Activated naive CD4-positive, alpha-beta T cell treated with anti-CD3 and anti-CD28 coated beads, Interleukin-2, amount 50 U/mL, for 24 hours (primary cell): ENCODE data around the gene FNDC4.
"Not testable (repeated sequence)": the region's sequence is repeated elsewhere in the genome, so short reads cannot be mapped to it uniquely, and the experiment has no call there.

ENCODE experiments used
- H3K27ac Mint-ChIP-seq: one replicate; pipeline ENCODE4 v1.8.0; 2021; ENCODE audit warnings: mild to moderate bottlenecking, mixed read lengths
- H3K27me3 Mint-ChIP-seq: one replicate; pipeline ENCODE4 v1.8.0; 2021; ENCODE audit warnings: mixed read lengths
- H3K36me3 Mint-ChIP-seq: one replicate; pipeline ENCODE4 v1.8.0; 2021; ENCODE audit warnings: mixed read lengths
- H3K4me1 Mint-ChIP-seq: one replicate; pipeline ENCODE4 v1.8.0; 2021; ENCODE audit warnings: mixed read lengths
- H3K4me3 Mint-ChIP-seq: one replicate; pipeline ENCODE4 v1.8.0; 2021; ENCODE audit warnings: mild to moderate bottlenecking, mixed read lengths
- H3K9me3 Mint-ChIP-seq: one replicate; pipeline ENCODE4 v1.8.0; 2021; ENCODE audit warnings: mixed read lengths

FNDC4 gene, protein sequence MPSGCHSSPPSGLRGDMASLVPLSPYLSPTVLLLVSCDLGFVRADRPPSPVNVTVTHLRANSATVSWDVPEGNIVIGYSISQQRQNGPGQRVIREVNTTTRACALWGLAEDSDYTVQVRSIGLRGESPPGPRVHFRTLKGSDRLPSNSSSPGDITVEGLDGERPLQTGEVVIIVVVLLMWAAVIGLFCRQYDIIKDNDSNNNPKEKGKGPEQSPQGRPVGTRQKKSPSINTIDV

GRCh38 chr2:27494944-27495554 lies at the start of gene FNDC4:
Gene FNDC4, minus strand, starts transcription at chr2:27495200. Its CDS starts 521 bp downstream, at chr2:27494679.
- H3K4me3 Mint-ChIP-seq, result peak within 1 kb of the TSS; percentile 66
- no peaks in the 10 kb centered on the region for H3K9me3 Mint-ChIP-seq
- H3K4me1 Mint-ChIP-seq, result peaks cover 14% of the 10 kb centered on the region
- H3K36me3 Mint-ChIP-seq, result no peaks in the 10 kb centered on the region
- H3K27me3 Mint-ChIP-seq, result peaks cover 28% of the 10 kb centered on the region
- H3K27ac Mint-ChIP-seq, result no peak within 1 kb of the TSS

- Mint-ChIP-seq H3K4me3 (no peak overlapping the region), H3K4me1 (no peaks in the 10 kb centered on the region), H3K36me3 (no peaks in the 10 kb centered on the region), H3K27ac (no peak overlapping the region), H3K27me3 (no peaks in the 10 kb centered on the region), H3K9me3 (no peaks in the 10 kb centered on the region)
Observed at GRCh38 chr2:27544143-27544821, 49.3 kb upstream of the FNDC4 start.

- not testable (repeated sequence) for H3K27me3 Mint-ChIP-seq, H3K9me3 Mint-ChIP-seq, H3K4me3 Mint-ChIP-seq, H3K4me1 Mint-ChIP-seq, H3K27ac Mint-ChIP-seq, H3K36me3 Mint-ChIP-seq
Observed at GRCh38 chr2:27539649-27540048, 44.6 kb upstream of the FNDC4 start.

DNA sequence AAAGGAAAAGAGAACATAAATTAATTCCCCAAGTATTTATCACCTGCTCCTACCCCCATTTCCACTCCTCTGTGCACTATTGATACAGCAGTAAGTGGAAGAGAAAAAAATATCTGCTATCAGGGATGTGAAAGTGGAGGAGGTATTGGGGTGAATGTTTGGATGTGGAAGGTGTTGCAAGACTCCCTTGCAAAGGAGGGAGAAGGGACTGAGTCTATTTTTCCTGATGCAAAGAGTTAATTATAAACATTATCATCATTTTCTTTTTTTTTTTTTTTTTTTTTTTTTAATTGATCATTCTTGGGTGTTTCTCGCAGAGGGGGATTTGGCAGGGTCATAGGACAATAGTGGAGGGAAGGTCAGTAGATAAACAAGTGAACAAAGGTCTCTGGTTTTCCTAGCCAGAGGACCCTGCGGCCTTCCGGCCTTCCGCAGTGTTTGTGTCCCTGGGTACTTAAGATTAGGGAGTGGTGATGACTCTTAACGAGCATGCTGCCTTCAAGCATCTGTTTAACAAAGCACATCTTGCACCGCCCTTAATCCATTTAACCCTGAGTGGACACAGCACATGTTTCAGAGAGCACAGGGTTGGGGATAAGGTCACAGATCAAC lies 43.9 kb upstream of the FNDC4 start:
- not testable (repeated sequence) for H3K27me3 Mint-ChIP-seq, H3K36me3 Mint-ChIP-seq, H3K4me3 Mint-ChIP-seq, H3K9me3 Mint-ChIP-seq, H3K27ac Mint-ChIP-seq, H3K4me1 Mint-ChIP-seq

DNA sequence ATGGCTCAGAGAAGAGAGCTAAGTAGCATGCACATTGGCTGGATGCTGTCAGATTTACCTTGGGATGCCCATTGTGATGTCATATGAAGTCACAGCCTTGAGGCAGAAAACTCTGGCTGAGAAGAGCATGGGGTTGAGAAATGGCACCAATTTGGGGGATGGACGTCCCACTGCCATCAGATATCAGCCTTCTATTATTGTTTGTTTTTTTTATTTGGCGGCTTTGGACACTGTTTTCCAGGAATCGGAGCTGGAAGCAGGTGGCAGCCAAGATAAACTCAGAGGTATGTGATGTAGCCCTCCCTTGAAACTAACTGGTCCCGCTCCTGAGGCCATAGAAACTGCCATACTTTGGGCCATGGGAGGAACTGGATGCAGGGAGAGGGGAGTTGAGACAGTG lies 42.3 kb upstream of the FNDC4 start:
- no peaks in the 10 kb centered on the region for H3K36me3 Mint-ChIP-seq
- no peak overlapping the region for H3K27ac Mint-ChIP-seq
- H3K4me3 Mint-ChIP-seq, result no peak overlapping the region
- H3K4me1 Mint-ChIP-seq, result no peaks in the 10 kb centered on the region
- H3K9me3 Mint-ChIP-seq, result no peaks in the 10 kb centered on the region
- no peaks in the 10 kb centered on the region for H3K27me3 Mint-ChIP-seq

DNA sequence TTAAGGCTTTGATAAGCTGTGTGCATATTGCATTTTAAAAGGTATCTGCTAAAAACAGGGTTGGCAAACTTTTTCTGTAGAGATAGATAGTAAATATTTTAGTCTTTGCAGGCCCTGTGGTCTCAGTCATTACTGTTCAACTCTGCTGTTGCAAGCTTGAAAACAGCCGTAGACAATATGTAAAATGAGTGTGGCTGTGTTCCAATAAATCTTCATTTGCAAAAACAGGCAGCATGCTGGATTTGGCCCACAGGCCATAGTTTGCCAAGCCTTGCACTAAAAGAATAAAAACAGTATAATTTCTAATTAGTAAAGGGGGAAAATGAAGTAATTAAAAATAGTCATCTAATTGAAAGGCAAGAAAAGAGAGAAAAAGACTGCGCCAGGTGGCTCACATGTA lies 37.0 kb upstream of the FNDC4 start:
- H3K4me3 Mint-ChIP-seq, result no peak overlapping the region
- H3K27me3 Mint-ChIP-seq, result peaks cover 1% of the 10 kb centered on the region
- no peaks in the 10 kb centered on the region for H3K4me1 Mint-ChIP-seq
- H3K9me3 Mint-ChIP-seq, result no peaks in the 10 kb centered on the region
- no peaks in the 10 kb centered on the region for H3K36me3 Mint-ChIP-seq
- H3K27ac Mint-ChIP-seq, result no peak overlapping the region

GRCh38 chr2:27527182-27527581 lies 32.2 kb upstream of the FNDC4 start:
- H3K27me3 Mint-ChIP-seq, result peaks cover 11% of the 10 kb centered on the region
- H3K4me3 Mint-ChIP-seq, result no peak overlapping the region
- H3K27ac Mint-ChIP-seq, result no peak overlapping the region
- no peaks in the 10 kb centered on the region for H3K4me1 Mint-ChIP-seq
- peaks cover 2% of the 10 kb centered on the region for H3K36me3 Mint-ChIP-seq
- H3K9me3 Mint-ChIP-seq, result no peaks in the 10 kb centered on the region

GRCh38 chr2:27522400-27522945 lies 27.5 kb upstream of the FNDC4 start:
- H3K4me1 Mint-ChIP-seq, result no peaks in the 10 kb centered on the region
- H3K9me3 Mint-ChIP-seq, result no peaks in the 10 kb centered on the region
- H3K27me3 Mint-ChIP-seq, result peaks cover 20% of the 10 kb centered on the region
- H3K36me3 Mint-ChIP-seq, result peaks cover 2% of the 10 kb centered on the region
- H3K27ac Mint-ChIP-seq, result no peak overlapping the region
- H3K4me3 Mint-ChIP-seq, result no peak overlapping the region

DNA sequence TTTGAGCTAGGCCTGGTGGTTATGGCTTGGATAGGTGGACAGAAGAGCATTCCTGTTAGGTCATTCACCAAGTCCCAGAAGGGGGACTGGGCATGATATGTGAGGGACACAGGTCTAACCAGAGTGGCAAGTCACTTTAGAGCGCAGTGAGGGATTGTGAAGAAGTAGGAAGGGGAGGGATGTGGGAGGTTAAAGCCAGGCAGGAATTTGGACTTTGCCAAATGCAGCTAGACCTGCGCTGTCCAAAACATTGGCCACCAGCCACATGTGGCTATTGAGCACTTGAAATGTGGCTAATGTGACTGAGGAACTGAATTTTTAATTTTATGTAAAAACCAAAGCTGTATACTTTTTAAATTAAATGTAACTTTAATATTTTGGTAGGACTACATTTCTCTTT lies 25.3 kb upstream of the FNDC4 start:
- peaks cover 2% of the 10 kb centered on the region for H3K36me3 Mint-ChIP-seq
- H3K9me3 Mint-ChIP-seq, result no peaks in the 10 kb centered on the region
- no peaks in the 10 kb centered on the region for H3K4me1 Mint-ChIP-seq
- no peak overlapping the region for H3K4me3 Mint-ChIP-seq
- no peak overlapping the region for H3K27ac Mint-ChIP-seq
- peaks cover 19% of the 10 kb centered on the region for H3K27me3 Mint-ChIP-seq

DNA sequence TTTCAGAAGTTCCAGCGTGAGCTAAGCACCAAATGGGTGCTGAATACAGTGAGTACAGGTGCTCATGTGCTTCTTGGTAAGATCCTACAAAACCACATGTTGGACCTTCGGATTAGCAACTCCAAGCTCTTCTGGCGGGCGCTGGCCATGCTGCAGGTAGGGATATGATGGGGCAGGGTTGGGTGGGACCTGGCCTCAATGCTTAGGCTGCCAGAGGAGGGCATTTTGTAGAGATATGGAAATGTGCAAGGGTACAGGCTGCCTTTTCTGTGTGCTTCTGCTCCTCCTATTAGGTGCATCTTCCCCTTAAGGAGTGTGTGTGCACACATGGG lies 23.7 kb upstream of the FNDC4 start:
- Mint-ChIP-seq H3K36me3 (no peaks in the 10 kb centered on the region), H3K4me3 (no peak overlapping the region), H3K27ac (no peak overlapping the region), H3K27me3 (peaks cover 11% of the 10 kb centered on the region), H3K9me3 (no peaks in the 10 kb centered on the region), H3K4me1 (no peaks in the 10 kb centered on the region)

DNA sequence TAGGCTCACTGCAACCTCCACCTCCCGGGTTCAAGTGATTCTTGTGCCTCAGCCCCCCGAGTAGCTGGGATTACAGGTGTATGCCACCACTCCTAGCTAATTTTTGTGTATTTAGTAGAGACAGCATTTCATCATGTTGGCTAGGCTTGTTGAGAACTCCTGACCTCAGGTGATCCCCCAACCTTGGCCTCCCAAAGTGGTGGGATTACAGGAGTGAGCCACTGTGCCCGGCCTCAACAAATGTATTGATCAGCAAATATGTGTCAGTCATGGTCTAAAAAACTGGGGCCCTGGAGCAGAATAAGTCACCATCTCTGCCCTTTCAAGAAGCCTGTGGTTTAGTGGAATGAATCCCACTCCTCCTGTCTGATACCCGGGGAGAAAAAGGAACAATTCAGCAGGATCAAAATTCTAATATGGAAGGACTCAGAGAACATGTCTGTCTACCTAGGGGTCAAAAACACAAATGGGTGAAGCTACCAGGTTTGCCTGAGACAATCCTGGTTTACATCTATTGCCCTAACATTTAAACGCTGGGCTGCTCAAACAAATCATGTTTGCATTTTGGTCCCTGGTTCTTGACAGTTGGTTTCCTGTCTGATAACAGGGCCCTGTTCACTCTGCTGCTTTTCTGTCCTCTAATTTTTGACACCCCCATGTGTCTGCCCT lies 23.2 kb upstream of the FNDC4 start:
- Mint-ChIP-seq H3K9me3 (no peaks in the 10 kb centered on the region), H3K4me1 (no peaks in the 10 kb centered on the region), H3K36me3 (no peaks in the 10 kb centered on the region), H3K27ac (no peak overlapping the region), H3K27me3 (peaks cover 11% of the 10 kb centered on the region), H3K4me3 (no peak overlapping the region)

DNA sequence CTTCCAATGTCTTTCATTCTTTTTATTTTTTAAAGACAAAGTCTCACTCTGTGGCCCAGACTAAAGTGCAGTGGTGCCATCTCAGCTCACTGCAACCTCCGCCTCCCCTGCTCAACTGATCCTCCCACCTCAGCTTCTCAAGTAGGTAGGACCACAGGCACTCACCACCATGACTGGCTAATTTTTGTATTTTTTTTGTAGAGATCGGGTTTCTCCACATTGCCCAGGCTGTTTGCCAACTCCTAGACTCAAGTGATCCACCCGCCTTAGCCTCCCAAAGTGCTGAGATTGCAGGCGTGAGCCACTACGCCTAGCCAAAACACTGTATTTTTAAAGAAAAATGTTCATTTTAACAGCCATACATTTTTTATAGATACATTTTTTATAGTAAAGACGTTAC lies 14.3 kb upstream of the FNDC4 start:
- peaks cover 7% of the 10 kb centered on the region for H3K27me3 Mint-ChIP-seq
- no peak overlapping the region for H3K4me3 Mint-ChIP-seq
- H3K9me3 Mint-ChIP-seq, result no peaks in the 10 kb centered on the region
- H3K4me1 Mint-ChIP-seq, result no peaks in the 10 kb centered on the region
- no peaks in the 10 kb centered on the region for H3K36me3 Mint-ChIP-seq
- H3K27ac Mint-ChIP-seq, result no peak overlapping the region

GRCh38 chr2:27507293-27507692 lies 12.3 kb upstream of the FNDC4 start:
- Mint-ChIP-seq H3K27me3 (peaks cover 4% of the 10 kb centered on the region), H3K4me1 (no peaks in the 10 kb centered on the region), H3K36me3 (no peaks in the 10 kb centered on the region), H3K27ac (no peak overlapping the region), H3K4me3 (no peak overlapping the region), H3K9me3 (no peaks in the 10 kb centered on the region)

- Mint-ChIP-seq H3K4me1 (no peaks in the 10 kb centered on the region), H3K9me3 (no peaks in the 10 kb centered on the region), H3K36me3 (no peaks in the 10 kb centered on the region), H3K27me3 (peaks cover 1% of the 10 kb centered on the region), H3K4me3 (no peak overlapping the region), H3K27ac (no peak overlapping the region)
Observed at GRCh38 chr2:27506587-27506986, 11.6 kb upstream of the FNDC4 start.

DNA sequence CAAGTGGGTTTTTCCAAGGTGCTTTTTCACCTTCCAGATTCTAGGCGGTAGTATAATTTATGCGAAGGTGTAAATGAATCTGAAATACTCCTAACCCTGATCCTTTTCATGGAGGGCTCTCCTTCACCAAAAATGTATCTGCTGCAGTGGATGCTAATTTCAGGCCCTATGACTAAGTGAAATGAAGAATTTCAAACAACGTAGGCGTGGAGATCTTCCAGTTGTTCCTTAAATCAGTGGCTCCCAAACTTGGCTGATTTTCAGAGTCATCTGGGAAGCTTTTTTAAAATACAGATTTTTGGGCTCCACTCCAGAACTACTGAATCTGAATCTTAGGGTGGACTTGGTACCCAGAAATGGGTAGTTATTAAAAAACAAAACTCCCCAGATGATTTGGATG lies 7.1 kb upstream of the FNDC4 start:
- Mint-ChIP-seq H3K27ac (no peak overlapping the region), H3K27me3 (peaks cover 8% of the 10 kb centered on the region), H3K4me3 (no peak overlapping the region), H3K9me3 (no peaks in the 10 kb centered on the region), H3K36me3 (no peaks in the 10 kb centered on the region), H3K4me1 (no peaks in the 10 kb centered on the region)

- no peak overlapping the region for H3K27ac Mint-ChIP-seq
- no peaks in the 10 kb centered on the region for H3K9me3 Mint-ChIP-seq
- H3K27me3 Mint-ChIP-seq, result peaks cover 15% of the 10 kb centered on the region
- no peaks in the 10 kb centered on the region for H3K4me1 Mint-ChIP-seq
- no peak overlapping the region for H3K4me3 Mint-ChIP-seq
- no peaks in the 10 kb centered on the region for H3K36me3 Mint-ChIP-seq
Observed at GRCh38 chr2:27501042-27501441, 6.0 kb upstream of the FNDC4 start.
